Prostate gland (tissue), 2 donors: ENCODE results near the gene ME3. TPM values are rescaled to one million over a fixed set of nuclear protein-coding genes. Genes with fewer than 3 reads are reported as not detected.
A peak's percentile ranks its signal among the peaks of the same experiment; 100 is the strongest.

Source experiments
- DNase-seq: peaks from one replicate; pipeline ENCODE4 v3.0.0-alpha.2; 2019; ENCODE audit warnings: low spot score
- H3K27ac ChIP-seq, 2 donors: fragments of 200-600 bp; sonication (generic); 2 replicates each; pipeline ENCODE4 v1.5.1; 2017 to 2019
- H3K27me3 ChIP-seq: fragments of 200-600 bp; sonication (generic); replicated peaks from 2 replicates; pipeline ENCODE4 v1.5.1; 2019; ENCODE audit not compliant: insufficient read depth
- H3K36me3 ChIP-seq, 2 donors: fragments of 200-600 bp; sonication (generic); 1 replicate in 1 of 2; 2 replicates in 1 of 2; pipeline versions ENCODE4 v1.5.1 to v1.8.1; 2017 to 2019
- H3K4me1 ChIP-seq: fragments of 200-600 bp; sonication (generic); replicated peaks from 2 replicates; pipeline ENCODE4 v1.5.1; 2019
- H3K4me3 ChIP-seq, 2 donors: fragments of 200-600 bp; sonication (generic); 2 replicates each; pipeline ENCODE4 v1.5.1; 2017 to 2019
- H3K9me3 ChIP-seq: fragments of 200-600 bp; sonication (generic); 2 replicates; pipeline ENCODE4 v1.5.1; 2017
- POLR2A ChIP-seq: fragments of 450-650 bp; IDR thresholded peaks from one replicate; pipeline ENCODE4 v1.6.1; 2016; ENCODE audit warnings: antibody characterized with exemption, mild to moderate bottlenecking
- POLR2AphosphoS5 ChIP-seq: sonication (generic); formaldehyde crosslinking; IDR thresholded peaks from one replicate; pipeline ENCODE4 v1.6.1; 2017; ENCODE audit warnings: antibody characterized with exemption
- WGBS: methylation state at CpG from one replicate; pipeline ENCODE4 v1.1.5; 2018; 5-methylcytosine and 5-hydroxymethylcytosine counted together
- intact Hi-C: fragments of 100-400 bp; cut with DNase I; formaldehyde crosslinking; loops from one replicate; pipeline ENCODE4 v1.14.2; 2022
- total RNA-seq, 2 donors: library from RNA; depleted of rRNA; stranded (reverse); fragments of >200 nt; gene quantifications; one replicate each; pipeline ENCODE4 v1.1.0, GENCODE V29; 2016
- TF ChIP-seq, protein P1 (sequence below), 4 experiments: fragments of 200-600 bp in 2 of 4; fragments of 450-650 bp in 2 of 4; sonication (generic) in 2 of 4; IDR thresholded peaks; 1 replicate in 3 of 4; 2 replicates in 1 of 4; pipeline ENCODE4 v1.5.1; 2016 to 2019; ENCODE audit warnings: antibody characterized with exemption in 4 of 4, mild to moderate bottlenecking in 2 of 4, moderate library complexity in 2 of 4

ME3 gene
- total RNA-seq = 100 to 1,000 TPM in 1 of 2 donors, 10 to 100 TPM in 1; 31.4 to 107 TPM

DNA sequence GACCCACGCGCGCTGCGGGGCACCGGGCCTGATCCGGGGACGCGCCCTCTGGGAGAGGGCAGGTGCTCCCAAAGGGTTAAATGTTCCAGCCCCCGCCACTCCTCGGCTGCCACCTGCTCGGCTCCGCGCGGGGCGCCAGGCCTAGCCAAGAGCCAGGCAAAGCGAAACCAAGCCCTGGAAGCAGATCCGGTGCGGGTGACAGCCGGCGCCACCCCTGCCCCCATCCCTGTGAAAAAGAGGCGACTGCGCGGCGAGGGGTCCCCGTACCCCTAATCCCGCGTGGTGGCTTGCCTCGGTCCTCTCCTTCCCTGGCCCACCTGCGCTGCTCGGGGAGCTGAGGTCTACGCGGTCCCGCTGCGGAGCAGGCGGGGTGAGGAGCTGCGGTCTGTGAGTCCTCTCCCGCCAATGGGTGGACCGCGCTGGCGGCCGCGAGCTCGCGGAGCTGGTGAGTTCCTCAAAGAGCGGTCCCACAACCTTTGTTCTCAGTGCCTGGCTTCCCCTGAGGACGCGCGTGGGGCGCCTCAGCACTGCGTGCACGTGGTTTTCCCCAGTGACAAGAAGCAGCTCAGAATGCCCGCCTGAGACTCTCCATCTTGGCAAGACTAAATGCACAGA lies at the start of gene ME3:
Gene ME3 (minus strand): TSS at position 610 of the 615 bp plus-strand sequence.
- DNase-seq = peak; percentile 55
- intact Hi-C loops = loop anchor here (5.0 kb wide), 2 partner anchors 50 to 130 kb away; partner anchors contain the start of gene PRSS23
- peak within 1 kb of the TSS; percentile 91 to 92 for H3K27ac ChIP-seq
- no peaks in the 10 kb centered on the region for H3K36me3 ChIP-seq
- 3% methylated on average over 52 of the region's 52 CpGs for WGBS
- H3K4me1 ChIP-seq = peaks cover 3% of the 10 kb centered on the region
- H3K9me3 ChIP-seq = no peaks in the 10 kb centered on the region
- H3K27me3 ChIP-seq = no peaks in the 10 kb centered on the region
- H3K4me3 ChIP-seq = peak within 1 kb of the TSS; percentile 53 to 63
- peak; percentile 18 for TF ChIP-seq POLR2AphosphoS5
- TF ChIP-seq, protein P1, sequence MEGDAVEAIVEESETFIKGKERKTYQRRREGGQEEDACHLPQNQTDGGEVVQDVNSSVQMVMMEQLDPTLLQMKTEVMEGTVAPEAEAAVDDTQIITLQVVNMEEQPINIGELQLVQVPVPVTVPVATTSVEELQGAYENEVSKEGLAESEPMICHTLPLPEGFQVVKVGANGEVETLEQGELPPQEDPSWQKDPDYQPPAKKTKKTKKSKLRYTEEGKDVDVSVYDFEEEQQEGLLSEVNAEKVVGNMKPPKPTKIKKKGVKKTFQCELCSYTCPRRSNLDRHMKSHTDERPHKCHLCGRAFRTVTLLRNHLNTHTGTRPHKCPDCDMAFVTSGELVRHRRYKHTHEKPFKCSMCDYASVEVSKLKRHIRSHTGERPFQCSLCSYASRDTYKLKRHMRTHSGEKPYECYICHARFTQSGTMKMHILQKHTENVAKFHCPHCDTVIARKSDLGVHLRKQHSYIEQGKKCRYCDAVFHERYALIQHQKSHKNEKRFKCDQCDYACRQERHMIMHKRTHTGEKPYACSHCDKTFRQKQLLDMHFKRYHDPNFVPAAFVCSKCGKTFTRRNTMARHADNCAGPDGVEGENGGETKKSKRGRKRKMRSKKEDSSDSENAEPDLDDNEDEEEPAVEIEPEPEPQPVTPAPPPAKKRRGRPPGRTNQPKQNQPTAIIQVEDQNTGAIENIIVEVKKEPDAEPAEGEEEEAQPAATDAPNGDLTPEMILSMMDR (IDR thresholded peaks at IDR 0.05) = no peak
- no peak for TF ChIP-seq POLR2A

DNA sequence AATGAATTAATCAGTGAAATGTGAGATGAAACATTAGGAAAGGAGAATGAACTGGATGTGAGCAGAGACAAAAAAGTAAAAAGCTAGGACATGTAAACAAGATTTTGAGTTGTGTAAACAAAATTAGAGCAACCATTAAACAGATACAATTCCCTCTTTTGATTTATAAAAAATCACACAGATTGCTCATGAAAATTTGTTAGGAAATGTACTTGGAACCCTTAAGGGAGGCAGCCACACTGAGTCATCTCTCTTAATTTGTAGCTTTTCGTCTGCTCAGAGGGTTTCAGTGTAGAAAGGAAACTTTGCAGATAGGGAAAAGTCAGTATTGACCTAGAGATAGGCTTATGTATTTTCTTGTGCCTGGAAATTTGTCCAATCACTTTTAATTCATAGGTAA lies 49.6 kb upstream of the ME3 start:
- intact Hi-C loops = no loop called here
- TF ChIP-seq POLR2A = no peak
- Histone ChIP-seq H3K4me1 (no peaks in the 10 kb centered on the region), H3K27ac (no peak overlapping the region), H3K4me3 (no peak overlapping the region), H3K9me3 (no peaks in the 10 kb centered on the region), H3K36me3 (no peaks in the 10 kb centered on the region), H3K27me3 (no peaks in the 10 kb centered on the region)
- WGBS = 59% methylated on average over 1 of the region's 1 CpG
- no peak for DNase-seq

DNA sequence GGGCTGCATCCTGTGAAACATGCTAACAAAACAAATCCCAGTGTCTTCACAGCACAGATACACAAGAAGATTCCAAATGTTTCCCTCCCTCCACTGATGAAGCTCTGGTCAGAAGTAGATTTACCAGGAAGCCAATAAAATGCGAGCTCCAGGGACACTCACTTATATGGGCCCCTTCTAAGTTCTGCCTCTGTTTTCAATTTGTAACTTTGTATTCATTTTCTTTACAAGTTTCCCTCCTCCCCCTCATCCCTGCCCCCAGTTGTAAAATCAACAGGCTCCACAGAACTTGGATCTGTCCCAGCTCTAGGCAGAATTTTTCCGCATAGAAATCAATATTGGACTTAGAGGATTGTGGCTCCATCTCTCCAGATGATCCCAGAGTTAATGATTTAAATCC lies 48.1 kb upstream of the ME3 start:
- H3K4me3 ChIP-seq = no peak overlapping the region
- H3K4me1 ChIP-seq = no peaks in the 10 kb centered on the region
- TF ChIP-seq POLR2A (no peak), POLR2AphosphoS5 (no peak)
- TF ChIP-seq, protein P1 (IDR thresholded peaks at IDR 0.05) = no peak
- H3K27me3 ChIP-seq = no peaks in the 10 kb centered on the region
- intact Hi-C loops = no loop called here
- no peaks in the 10 kb centered on the region for H3K9me3 ChIP-seq
- WGBS = 75% methylated on average over 2 of the region's 2 CpGs
- H3K36me3 ChIP-seq = no peaks in the 10 kb centered on the region
- DNase-seq = no peak
- no peak overlapping the region for H3K27ac ChIP-seq

DNA sequence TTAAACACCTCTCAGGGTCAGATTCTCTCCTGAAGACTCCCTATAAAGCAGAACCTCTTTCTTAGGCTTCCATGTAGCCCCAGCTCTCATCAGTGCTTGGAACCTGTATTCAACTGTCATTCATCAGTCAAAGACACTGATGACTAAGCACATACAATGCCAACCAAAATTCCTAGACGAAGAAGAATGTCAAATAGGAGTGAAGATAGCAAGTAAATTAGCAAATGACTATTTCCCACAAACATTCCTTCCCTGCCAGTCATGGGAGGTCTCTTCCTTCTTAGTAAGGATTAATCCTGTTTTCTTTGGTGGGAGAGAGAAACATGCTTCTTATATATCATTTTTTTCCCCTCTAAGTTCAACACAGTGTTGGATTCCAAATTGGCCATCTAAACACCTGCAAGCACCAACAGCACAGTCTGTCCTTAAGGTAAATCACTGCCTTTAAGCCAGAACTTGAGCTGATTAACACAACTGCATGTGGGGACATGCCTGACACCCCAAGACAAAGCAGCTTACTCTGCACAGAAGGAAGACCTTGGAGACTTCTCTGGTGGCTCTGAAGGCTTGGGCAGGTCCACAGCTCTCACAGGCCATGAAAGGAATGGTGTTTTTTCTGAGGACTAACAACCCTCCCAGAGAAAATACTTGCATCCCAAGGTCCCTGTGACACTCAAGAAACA lies 47.5 kb upstream of the ME3 start:
- no peak for DNase-seq
- no peaks in the 10 kb centered on the region for H3K9me3 ChIP-seq
- H3K27me3 ChIP-seq = no peaks in the 10 kb centered on the region
- H3K36me3 ChIP-seq = no peaks in the 10 kb centered on the region
- 24% methylated on average over 1 of the region's 1 CpG for WGBS
- TF ChIP-seq, protein P1 (IDR thresholded peaks at IDR 0.05) = no peak
- TF ChIP-seq POLR2AphosphoS5 (no peak), POLR2A (no peak)
- intact Hi-C loops = no loop called here
- H3K4me3 ChIP-seq = no peak overlapping the region
- no peaks in the 10 kb centered on the region for H3K4me1 ChIP-seq
- H3K27ac ChIP-seq = no peak overlapping the region

DNA sequence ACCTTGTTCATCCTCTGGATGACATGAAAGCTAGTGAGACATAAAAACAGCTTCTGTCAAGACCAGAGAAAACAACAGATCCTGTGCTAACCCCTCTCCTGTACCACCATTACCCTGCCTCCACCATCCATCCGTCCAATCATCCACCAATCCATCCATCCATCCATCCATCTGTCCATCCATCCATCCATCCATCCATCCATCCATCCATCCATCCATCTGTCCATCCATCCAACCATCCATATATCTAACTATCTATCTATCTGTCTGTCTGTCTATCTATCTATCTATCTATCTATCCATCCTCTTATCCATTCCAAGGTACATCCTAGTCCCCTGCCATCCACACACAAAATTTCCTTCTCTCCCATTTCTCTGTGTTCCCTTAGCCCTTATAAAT lies 46.6 kb upstream of the ME3 start:
- Histone ChIP-seq H3K27me3 (no peaks in the 10 kb centered on the region), H3K27ac (no peak overlapping the region), H3K9me3 (no peaks in the 10 kb centered on the region), H3K4me1 (no peaks in the 10 kb centered on the region), H3K4me3 (no peak overlapping the region), H3K36me3 (no peaks in the 10 kb centered on the region)
- intact Hi-C loops = no loop called here
- WGBS = 98% methylated on average over 1 of the region's 1 CpG
- TF ChIP-seq, protein P1 (IDR thresholded peaks at IDR 0.05) = no peak
- no peak for TF ChIP-seq POLR2A
- DNase-seq = no peak
